T-helper 17 cell (primary cell): Measurements from ENCODE around the gene PTTG1. TPM values are rescaled to one million over a fixed set of nuclear protein-coding genes. Genes with fewer than 3 reads are reported as not detected.
A peak's percentile ranks its signal among the peaks of the same experiment; 100 is the strongest.

Experiments
- ATAC-seq: fragments of 150-1000 bp; cut with Tn5 transposase; 2 replicates; pipeline ENCODE4 v1.10.0; 2021; ENCODE audit warnings: mild to moderate bottlenecking, moderate library complexity
- DNase-seq, 3 donors: peaks; one replicate each; pipeline versions ENCODE4 v3.0.0 to v3.0.0-alpha.2; 2020 to 2021
- H3K9me3 ChIP-seq: one replicate; pipeline ENCODE4 v1.7.0; 2013; ENCODE audit warnings: low read length, mild to moderate bottlenecking; ENCODE audit not compliant: control insufficient read depth, poor library complexity, severe bottlenecking
- H3K27ac Mint-ChIP-seq: one replicate; pipeline ENCODE4 v1.8.0; 2022; ENCODE audit warnings: mild to moderate bottlenecking, moderate library complexity, mixed read lengths
- H3K27me3 Mint-ChIP-seq: one replicate; pipeline ENCODE4 v1.8.0; 2022; ENCODE audit warnings: mixed read lengths
- H3K36me3 Mint-ChIP-seq: one replicate; pipeline ENCODE4 v1.8.0; 2022; ENCODE audit warnings: low read depth, mixed read lengths
- H3K4me1 Mint-ChIP-seq: one replicate; pipeline ENCODE4 v1.8.0; 2022; ENCODE audit warnings: mild to moderate bottlenecking, mixed read lengths
- H3K4me3 Mint-ChIP-seq: one replicate; pipeline ENCODE4 v1.8.0; 2022; ENCODE audit warnings: mild to moderate bottlenecking, moderate library complexity, mixed read lengths
- total RNA-seq, 4 donors: library from RNA in 2 of 4; stranded (reverse) in 2 of 4; gene quantifications; one replicate each; pipeline ENCODE4 v1.2.3 and lab custom pipeline; 2022 to 2026

PTTG1 gene
- total RNA-seq (10 to 100 TPM; 13.9 to 16.0 TPM), total RNA-seq (lab: John Stamatoyannopoulos, UW) (20.2 to 21.8 reads per million in 2 donors)

- ATAC-seq, result peak; percentile 73
- Mint-ChIP-seq H3K4me1 (peaks cover 55% of the 10 kb centered on the region), H3K36me3 (peaks cover 5% of the 10 kb centered on the region), H3K4me3 (peak within 1 kb of the TSS; percentile 98), H3K27ac (peak within 1 kb of the TSS; percentile 92), H3K27me3 (no peaks in the 10 kb centered on the region)
- H3K9me3 ChIP-seq, result no peaks in the 10 kb centered on the region
- peak; percentile 86 to 89 (median 87) for DNase-seq
Observed at GRCh38 chr5:160421625-160422258, at the start of gene PTTG1. TSS of gene PTTG1 (plus strand) at chr5:160421855. CDS start at chr5:160422313, 458 bp downstream.

GRCh38 chr5:160375166-160375565 lies 46.5 kb upstream of the PTTG1 start:
- Mint-ChIP-seq H3K36me3 (peaks cover 4% of the 10 kb centered on the region), H3K4me1 (peaks cover 7% of the 10 kb centered on the region), H3K27me3 (peaks cover 77% of the 10 kb centered on the region), H3K4me3 (no peak overlapping the region), H3K27ac (no peak overlapping the region)
- no peaks in the 10 kb centered on the region for H3K9me3 ChIP-seq
- no peak for DNase-seq
- no peak for ATAC-seq

- H3K9me3 ChIP-seq, result no peaks in the 10 kb centered on the region
- Mint-ChIP-seq H3K4me1 (peaks cover 4% of the 10 kb centered on the region), H3K4me3 (no peak overlapping the region), H3K27ac (no peak overlapping the region), H3K27me3 (peaks cover 76% of the 10 kb centered on the region), H3K36me3 (peaks cover 3% of the 10 kb centered on the region)
- no peak for DNase-seq
- ATAC-seq, result no peak
Observed at GRCh38 chr5:160375701-160376100, 46.0 kb upstream of the PTTG1 start.

GRCh38 chr5:160376416-160376815 lies 45.2 kb upstream of the PTTG1 start:
- H3K4me3 Mint-ChIP-seq, result no peak overlapping the region
- peaks cover 2% of the 10 kb centered on the region for H3K36me3 Mint-ChIP-seq
- no peak for ATAC-seq
- H3K27ac Mint-ChIP-seq, result no peak overlapping the region
- no peaks in the 10 kb centered on the region for H3K9me3 ChIP-seq
- no peak for DNase-seq
- H3K27me3 Mint-ChIP-seq, result peaks cover 74% of the 10 kb centered on the region
- no peaks in the 10 kb centered on the region for H3K4me1 Mint-ChIP-seq

GRCh38 chr5:160377651-160378050 lies 44.0 kb upstream of the PTTG1 start:
- no peak for ATAC-seq
- H3K27ac Mint-ChIP-seq, result no peak overlapping the region
- no peak overlapping the region for H3K4me3 Mint-ChIP-seq

GRCh38 chr5:160378330-160378729 lies 43.3 kb upstream of the PTTG1 start:
- H3K27me3 Mint-ChIP-seq, result peaks cover 59% of the 10 kb centered on the region

More at GRCh38 chr5:160377651-160378050, 44.0 kb upstream of the PTTG1 start:
- H3K4me1 Mint-ChIP-seq, result no peaks in the 10 kb centered on the region
- no peaks in the 10 kb centered on the region for H3K9me3 ChIP-seq
- no peaks in the 10 kb centered on the region for H3K36me3 Mint-ChIP-seq
- no peak for DNase-seq
- peaks cover 66% of the 10 kb centered on the region for H3K27me3 Mint-ChIP-seq

GRCh38 chr5:160379511-160379910 lies 42.1 kb upstream of the PTTG1 start:
- DNase-seq (no peak), ATAC-seq (no peak)
- Mint-ChIP-seq H3K4me3 (no peak overlapping the region), H3K27ac (no peak overlapping the region), H3K36me3 (no peaks in the 10 kb centered on the region), H3K27me3 (peaks cover 47% of the 10 kb centered on the region), H3K4me1 (no peaks in the 10 kb centered on the region)
- H3K9me3 ChIP-seq, result no peaks in the 10 kb centered on the region

More at GRCh38 chr5:160378330-160378729, 43.3 kb upstream of the PTTG1 start:
- Mint-ChIP-seq H3K36me3 (no peaks in the 10 kb centered on the region), H3K4me3 (no peak overlapping the region), H3K4me1 (no peaks in the 10 kb centered on the region), H3K27ac (no peak overlapping the region)
- H3K9me3 ChIP-seq, result no peaks in the 10 kb centered on the region
- no peak for ATAC-seq
- DNase-seq, result no peak

- no peak overlapping the region for H3K4me3 Mint-ChIP-seq
- H3K27me3 Mint-ChIP-seq, result peaks cover 42% of the 10 kb centered on the region
- no peaks in the 10 kb centered on the region for H3K36me3 Mint-ChIP-seq
- H3K27ac Mint-ChIP-seq, result no peak overlapping the region
- H3K4me1 Mint-ChIP-seq, result no peaks in the 10 kb centered on the region
- DNase-seq (no peak), ATAC-seq (no peak)
- no peaks in the 10 kb centered on the region for H3K9me3 ChIP-seq
Observed at GRCh38 chr5:160380041-160380440, 41.6 kb upstream of the PTTG1 start.

- Mint-ChIP-seq H3K4me3 (no peak overlapping the region), H3K4me1 (no peaks in the 10 kb centered on the region), H3K36me3 (no peaks in the 10 kb centered on the region), H3K27ac (no peak overlapping the region), H3K27me3 (peaks cover 25% of the 10 kb centered on the region)
- ATAC-seq (no peak), DNase-seq (no peak)
- H3K9me3 ChIP-seq, result no peaks in the 10 kb centered on the region
Observed at GRCh38 chr5:160382346-160382745, 39.3 kb upstream of the PTTG1 start.

GRCh38 chr5:160384681-160385080 lies 37.0 kb upstream of the PTTG1 start:
- ATAC-seq (no peak), DNase-seq (no peak)
- H3K9me3 ChIP-seq, result no peaks in the 10 kb centered on the region
- Mint-ChIP-seq H3K36me3 (peaks cover 3% of the 10 kb centered on the region), H3K4me3 (no peak overlapping the region), H3K27ac (no peak overlapping the region), H3K27me3 (peaks cover 17% of the 10 kb centered on the region), H3K4me1 (no peaks in the 10 kb centered on the region)

- no peak for DNase-seq
- no peak for ATAC-seq
- H3K36me3 Mint-ChIP-seq, result peaks cover 3% of the 10 kb centered on the region
- no peaks in the 10 kb centered on the region for H3K9me3 ChIP-seq
- H3K4me1 Mint-ChIP-seq, result no peaks in the 10 kb centered on the region
- H3K27ac Mint-ChIP-seq, result no peak overlapping the region
- H3K4me3 Mint-ChIP-seq, result no peak overlapping the region
- peaks cover 9% of the 10 kb centered on the region for H3K27me3 Mint-ChIP-seq
Observed at GRCh38 chr5:160385496-160385895, 36.2 kb upstream of the PTTG1 start.

GRCh38 chr5:160387445-160387844 lies 34.2 kb upstream of the PTTG1 start:
- ATAC-seq (no peak), DNase-seq (no peak)
- Mint-ChIP-seq H3K27me3 (no peaks in the 10 kb centered on the region), H3K36me3 (peaks cover 3% of the 10 kb centered on the region), H3K4me3 (no peak overlapping the region), H3K4me1 (no peaks in the 10 kb centered on the region), H3K27ac (no peak overlapping the region)
- no peaks in the 10 kb centered on the region for H3K9me3 ChIP-seq

- no peaks in the 10 kb centered on the region for H3K9me3 ChIP-seq
- Mint-ChIP-seq H3K27ac (no peak overlapping the region), H3K27me3 (no peaks in the 10 kb centered on the region), H3K4me3 (no peak overlapping the region), H3K36me3 (peaks cover 3% of the 10 kb centered on the region), H3K4me1 (no peaks in the 10 kb centered on the region)
- DNase-seq, result no peak
- ATAC-seq, result no peak
Observed at GRCh38 chr5:160390787-160391696, 30.6 kb upstream of the PTTG1 start.
